HG03460 (cell line): ENCODE results near the gene FGF9.

ENCODE experiments used
- ATAC-seq: cut with Tn5 transposase; IDR thresholded peaks from one replicate; pipeline ENCODE4 v1.9.1; 2021; ENCODE audit not compliant: unreplicated experiment

FGF9 gene

GRCh38 chr13:21670883-21671619, at the start of gene FGF9:
Gene FGF9 (plus strand): TSS chr13:21671073. CDS start chr13:21671913, 840 bp downstream.
- ATAC-seq: peak; percentile 67

DNA sequence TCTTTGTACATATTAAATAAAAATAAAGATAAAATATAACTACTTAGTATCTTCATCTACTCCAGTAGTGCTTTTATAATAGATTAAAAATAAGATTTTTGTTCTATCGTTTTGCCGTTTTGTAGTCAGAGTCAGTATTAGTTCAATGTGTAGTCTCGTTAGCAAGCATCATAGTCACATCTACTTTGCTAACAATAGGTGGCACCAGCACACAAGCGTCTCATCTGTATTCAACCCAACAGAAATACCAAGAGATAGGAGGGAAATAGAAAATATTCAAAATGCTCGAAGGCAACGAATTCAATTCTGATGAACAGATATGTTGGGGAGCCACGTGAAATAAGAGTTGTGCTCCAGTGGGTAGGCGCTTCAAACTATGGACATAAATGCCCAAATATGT, 45.5 kb upstream of the FGF9 start:
- ATAC-seq: no peak

GRCh38 chr13:21632196-21632595, 38.7 kb upstream of the FGF9 start:
- no peak for ATAC-seq

GRCh38 chr13:21636656-21637055, 34.2 kb upstream of the FGF9 start:
- ATAC-seq: no peak

DNA sequence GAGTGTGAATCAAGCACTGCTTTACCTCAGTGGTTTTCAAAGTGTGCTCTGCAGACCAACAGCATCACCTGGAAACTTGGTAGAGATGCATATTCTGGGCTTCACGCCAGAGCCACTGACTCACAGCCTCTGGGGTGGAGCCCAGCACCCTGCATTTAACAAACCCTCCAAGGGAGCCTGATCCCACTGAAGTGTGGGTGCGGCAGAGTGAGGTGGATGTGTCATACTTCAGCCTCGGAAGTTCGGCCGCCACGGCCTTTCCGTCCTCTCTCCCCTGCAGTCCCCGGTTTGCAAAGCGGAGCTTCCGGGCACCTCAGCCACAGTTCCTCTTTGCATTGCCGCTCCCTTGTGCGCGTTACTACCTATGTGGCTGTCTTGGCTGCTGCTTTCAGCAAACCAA, 33.6 kb upstream of the FGF9 start:
- no peak for ATAC-seq

- ATAC-seq: no peak
Measured at GRCh38 chr13:21638319-21639282, 32.3 kb upstream of the FGF9 start.

DNA sequence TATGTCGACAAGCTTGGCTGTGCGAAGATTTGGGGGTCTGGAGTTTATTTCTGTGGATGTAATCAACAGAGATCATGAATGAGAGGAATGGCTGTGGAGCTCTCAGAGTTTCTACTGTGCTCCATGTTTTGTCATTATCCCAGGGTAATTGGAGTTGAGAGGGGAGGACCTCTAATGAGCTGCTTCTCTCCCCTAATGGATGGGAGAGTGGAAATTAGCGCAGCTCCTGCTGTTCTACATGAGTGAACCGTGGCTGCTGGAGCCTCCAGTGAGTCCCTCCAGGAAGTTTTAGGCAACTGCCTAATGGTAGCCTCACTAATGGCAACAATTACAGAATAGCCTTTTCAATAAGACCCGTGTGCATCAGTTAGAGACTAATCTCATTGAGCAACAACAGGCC, 31.3 kb upstream of the FGF9 start:
- ATAC-seq: no peak

DNA sequence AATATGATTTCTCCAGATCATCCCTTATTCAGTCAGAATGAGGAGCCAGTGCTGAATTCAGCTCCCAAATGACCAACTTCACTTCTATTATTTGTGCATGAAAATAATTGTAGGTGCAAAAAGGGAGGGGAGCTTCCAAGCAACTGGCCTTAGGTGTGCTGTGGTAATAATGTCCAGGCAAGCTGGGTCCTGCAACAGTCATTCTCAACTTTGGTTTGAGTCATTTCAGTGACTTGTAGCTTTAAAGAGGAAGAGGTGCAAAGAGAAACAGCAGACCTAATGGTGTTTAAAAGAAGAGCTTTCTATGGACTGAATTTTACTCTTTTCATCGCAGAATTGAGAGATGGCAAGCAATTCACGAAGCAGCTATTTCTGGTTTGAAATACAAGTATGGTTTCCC, 29.2 kb upstream of the FGF9 start:
- ATAC-seq: no peak

DNA sequence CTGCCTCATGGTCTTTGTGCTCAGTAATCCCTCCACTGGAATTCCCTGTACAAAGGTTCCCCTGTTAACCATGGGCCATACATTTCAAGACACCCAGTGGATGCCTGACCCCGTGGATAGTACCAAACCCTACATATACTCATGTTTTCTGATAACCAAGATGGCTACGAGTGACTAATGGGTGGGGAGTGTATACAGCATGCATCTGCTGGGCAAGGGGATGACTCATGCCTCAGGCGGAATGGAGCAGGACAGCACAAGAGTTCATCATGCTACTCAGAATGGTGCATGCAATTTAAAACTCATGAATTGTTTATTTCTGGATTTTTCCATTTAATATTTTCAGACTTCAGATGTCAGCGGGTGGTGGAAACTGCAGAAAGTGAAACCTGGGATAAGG, 13.3 kb upstream of the FGF9 start:
- ATAC-seq: no peak

- ATAC-seq: no peak
Measured at GRCh38 chr13:21659087-21659486, 11.8 kb upstream of the FGF9 start.

- no peak for ATAC-seq
Measured at GRCh38 chr13:21661097-21661909, 9.6 kb upstream of the FGF9 start.

- ATAC-seq: no peak
Measured at GRCh38 chr13:21663197-21663596, 7.7 kb upstream of the FGF9 start.

DNA sequence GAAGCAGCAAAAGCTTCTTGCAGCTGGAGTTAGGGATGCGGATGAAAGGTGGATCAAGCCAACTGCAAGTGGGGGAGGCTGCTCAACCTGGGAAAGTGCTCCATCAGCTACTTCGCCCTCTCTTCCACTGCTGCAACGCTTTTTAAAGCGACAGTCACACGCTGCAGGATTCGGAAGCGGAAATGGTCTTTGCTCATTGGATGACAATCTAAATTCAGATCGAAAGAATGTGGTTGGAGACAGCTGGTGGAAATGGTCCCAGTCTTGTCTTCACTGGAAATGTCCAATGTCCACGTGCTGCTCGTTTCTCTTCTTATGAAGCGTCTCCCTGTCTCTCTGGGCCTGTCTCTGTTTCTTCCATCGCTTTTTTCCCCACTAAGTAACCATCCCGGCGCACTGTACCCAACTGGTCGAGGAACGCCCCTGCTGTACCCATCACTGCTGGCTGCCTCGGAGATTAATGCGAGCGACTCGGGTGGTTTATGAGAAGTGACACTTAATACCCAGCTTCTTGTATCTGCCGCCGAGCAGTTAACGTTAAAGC, 2.1 kb upstream of the FGF9 start:
- no peak for ATAC-seq

- ATAC-seq: peak; percentile 32
Measured at GRCh38 chr13:21670006-21670882, 629 bp upstream of the FGF9 start.

DNA sequence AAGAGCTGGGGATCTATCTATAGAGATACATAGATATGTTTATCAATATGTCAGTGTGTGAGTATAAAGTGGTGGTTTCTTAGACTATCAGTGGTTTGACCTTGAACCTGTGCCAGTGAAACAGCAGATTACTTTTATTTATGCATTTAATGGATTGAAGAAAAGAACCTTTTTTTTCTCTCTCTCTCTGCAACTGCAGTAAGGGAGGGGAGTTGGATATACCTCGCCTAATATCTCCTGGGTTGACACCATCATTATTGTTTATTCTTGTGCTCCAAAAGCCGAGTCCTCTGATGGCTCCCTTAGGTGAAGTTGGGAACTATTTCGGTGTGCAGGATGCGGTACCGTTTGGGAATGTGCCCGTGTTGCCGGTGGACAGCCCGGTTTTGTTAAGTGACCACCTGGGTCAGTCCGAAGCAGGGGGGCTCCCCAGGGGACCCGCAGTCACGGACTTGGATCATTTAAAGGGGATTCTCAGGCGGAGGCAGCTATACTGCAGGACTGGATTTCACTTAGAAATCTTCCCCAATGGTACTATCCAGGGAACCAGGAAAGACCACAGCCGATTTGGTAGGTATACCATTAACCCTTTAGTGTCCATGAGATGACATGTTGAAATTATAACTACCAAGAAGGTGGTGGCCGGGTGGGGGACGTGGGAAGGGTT, 880 bp downstream of the FGF9 start:
- ATAC-seq: no peak

DNA sequence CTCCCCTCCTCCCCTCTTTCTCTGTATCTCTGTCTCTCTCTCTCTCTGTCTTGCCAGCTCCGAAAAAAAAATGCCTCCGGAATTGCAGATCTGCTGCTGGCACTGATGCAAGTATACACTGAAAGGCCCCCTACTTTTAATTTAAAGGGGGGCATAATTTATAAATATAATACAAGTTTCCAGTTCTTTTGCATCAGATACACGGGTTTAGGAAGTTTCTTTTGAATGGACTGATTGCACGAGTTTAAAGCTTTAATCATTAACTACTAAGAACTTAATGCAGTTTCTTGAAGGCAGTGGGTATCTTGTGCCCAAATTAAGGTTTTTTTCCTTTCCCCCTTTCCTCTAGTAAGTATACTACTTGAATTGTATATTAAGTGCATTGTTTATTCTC, 1.4 kb downstream of the FGF9 start:
- no peak for ATAC-seq

DNA sequence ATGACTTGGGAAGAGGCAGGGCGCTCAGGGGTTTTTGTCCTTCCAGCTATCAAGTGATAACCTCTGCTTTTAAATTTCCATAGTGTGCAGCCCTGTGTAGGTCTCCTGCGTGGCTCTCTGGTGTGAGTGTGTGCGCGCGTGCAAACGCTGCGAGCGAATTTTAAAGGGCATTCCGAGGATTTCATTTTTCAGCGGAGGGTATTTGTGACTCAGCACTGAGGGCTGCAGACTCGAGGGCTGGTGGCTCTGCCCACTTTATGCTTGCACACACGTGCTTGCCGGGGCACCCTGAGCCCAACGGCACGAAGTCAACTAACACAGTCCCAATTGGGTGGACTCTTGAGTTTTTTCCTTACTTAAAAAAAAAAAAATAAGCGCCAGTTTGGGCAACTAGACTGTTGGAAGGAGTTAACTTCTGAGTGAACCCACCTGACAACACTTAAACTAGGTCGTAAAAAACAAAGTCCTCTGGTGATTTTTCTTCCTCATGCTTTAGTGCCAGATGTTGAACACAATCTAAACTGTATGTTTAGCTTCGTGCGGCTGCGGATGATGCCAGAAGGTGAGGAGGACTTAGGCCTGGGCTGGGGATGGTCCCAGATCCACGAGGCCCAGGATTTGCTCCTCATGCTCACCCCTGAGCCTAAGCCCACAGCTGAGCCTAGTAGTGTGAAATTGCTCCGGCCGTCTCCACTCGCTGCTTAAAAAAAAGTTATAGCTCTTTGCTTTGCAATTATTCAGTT, 2.1 kb downstream of the FGF9 start:
- no peak for ATAC-seq

GRCh38 chr13:21673539-21673788, 2.6 kb downstream of the FGF9 start:
- ATAC-seq: no peak
